ENCODE results near the gene SOX6. TPM values are rescaled to one million over a fixed set of nuclear protein-coding genes. Genes with fewer than 3 reads are reported as not detected.

Gene SOX6
- total and polyA plus RNA-seq, 7 donors: 0.61 to 47.6 (median 14.6) TPM

- TF ChIP-seq, protein P1, sequence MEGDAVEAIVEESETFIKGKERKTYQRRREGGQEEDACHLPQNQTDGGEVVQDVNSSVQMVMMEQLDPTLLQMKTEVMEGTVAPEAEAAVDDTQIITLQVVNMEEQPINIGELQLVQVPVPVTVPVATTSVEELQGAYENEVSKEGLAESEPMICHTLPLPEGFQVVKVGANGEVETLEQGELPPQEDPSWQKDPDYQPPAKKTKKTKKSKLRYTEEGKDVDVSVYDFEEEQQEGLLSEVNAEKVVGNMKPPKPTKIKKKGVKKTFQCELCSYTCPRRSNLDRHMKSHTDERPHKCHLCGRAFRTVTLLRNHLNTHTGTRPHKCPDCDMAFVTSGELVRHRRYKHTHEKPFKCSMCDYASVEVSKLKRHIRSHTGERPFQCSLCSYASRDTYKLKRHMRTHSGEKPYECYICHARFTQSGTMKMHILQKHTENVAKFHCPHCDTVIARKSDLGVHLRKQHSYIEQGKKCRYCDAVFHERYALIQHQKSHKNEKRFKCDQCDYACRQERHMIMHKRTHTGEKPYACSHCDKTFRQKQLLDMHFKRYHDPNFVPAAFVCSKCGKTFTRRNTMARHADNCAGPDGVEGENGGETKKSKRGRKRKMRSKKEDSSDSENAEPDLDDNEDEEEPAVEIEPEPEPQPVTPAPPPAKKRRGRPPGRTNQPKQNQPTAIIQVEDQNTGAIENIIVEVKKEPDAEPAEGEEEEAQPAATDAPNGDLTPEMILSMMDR (IDR thresholded peaks at IDR 0.05): peak; percentile 92
- ATAC-seq (peak; percentile 84 to 92 (median 88)), DNase-seq (peak; percentile 56 to 70)
- WGBS, 3 donors: 31 to 41% (median 37%) methylated on average over 36 of the region's 36 CpGs
- H3K36me3 ChIP-seq (ENCODE audit: insufficient read depth in 1 of 2, low read depth in 1 of 2): no peaks in the 10 kb centered on the region
- peak overlapping the region; percentile 46 for H3K4me3 ChIP-seq
- H3K27ac ChIP-seq: no peak overlapping the region
- H3K4me1 ChIP-seq: no peaks in the 10 kb centered on the region
- no peaks in the 10 kb centered on the region for H3K27me3 ChIP-seq (ENCODE audit: insufficient read depth in 3 of 3, low read length in 2 of 3)
- intact Hi-C loops (cut with DNase I): loop anchor here (5.0 kb wide), 1 partner anchor 671 kb away; no protein-coding TSS in a partner anchor
- no peaks in the 10 kb centered on the region for H3K9me3 ChIP-seq
Observed at GRCh38 chr11:15941206-15941770, 415.1 kb downstream of the SOX6 start.

DNA sequence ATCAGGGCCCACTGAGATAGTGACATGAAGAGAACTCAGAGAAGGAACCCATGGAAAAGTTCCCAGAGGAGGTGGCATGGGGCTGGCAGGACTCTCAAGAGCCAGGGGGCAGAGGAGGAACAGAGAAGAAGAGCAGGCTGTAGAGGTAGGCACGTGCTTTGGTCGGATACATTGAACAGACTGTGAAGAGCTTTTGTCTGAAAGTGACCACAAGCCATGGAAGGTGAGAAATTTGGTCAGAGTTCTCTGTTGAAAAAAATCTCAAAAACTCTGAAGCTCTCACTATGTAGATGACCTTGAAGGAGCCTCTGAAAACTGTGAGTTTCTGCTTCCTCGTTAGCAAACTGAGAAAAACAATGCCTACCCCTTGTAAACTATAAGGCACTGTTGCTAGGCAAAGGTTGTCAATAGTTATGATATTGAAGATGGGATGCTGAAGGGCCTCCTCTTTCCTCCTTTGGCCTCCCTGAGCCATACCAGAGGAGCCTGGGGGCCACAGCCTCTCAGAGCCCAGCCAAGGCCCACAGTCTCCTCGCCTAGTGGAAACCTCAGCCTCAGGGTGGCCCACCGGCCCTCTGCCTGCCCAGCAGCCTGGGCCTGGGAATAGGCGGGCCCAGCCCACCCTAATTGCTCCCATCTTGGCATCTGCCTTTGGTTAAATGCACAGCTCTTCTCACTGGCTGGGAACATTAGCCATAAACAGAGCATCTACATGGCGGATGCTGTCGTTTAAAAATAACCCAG, 415.7 kb downstream of the SOX6 start:
- TF ChIP-seq, protein P1 (IDR thresholded peaks at IDR 0.05): no peak

GRCh38 chr11:15938983-15939382, 417.4 kb downstream of the SOX6 start:
- TF ChIP-seq, protein P1 (IDR thresholded peaks at IDR 0.05): no peak
- H3K4me3 ChIP-seq: no peak overlapping the region
- WGBS, 3 donors: 95 to 100% (median 98%) methylated on average over 1 of the region's 1 CpG
- H3K36me3 ChIP-seq (ENCODE audit: insufficient read depth in 1 of 2, low read depth in 1 of 2): no peaks in the 10 kb centered on the region
- H3K27ac ChIP-seq: no peak overlapping the region
- intact Hi-C loops (cut with DNase I): no loop called here
- no peak for ATAC-seq
- DNase-seq: no peak
- no peaks in the 10 kb centered on the region for H3K27me3 ChIP-seq (ENCODE audit: insufficient read depth in 3 of 3, low read length in 2 of 3)
- H3K9me3 ChIP-seq: no peaks in the 10 kb centered on the region
- H3K4me1 ChIP-seq: no peaks in the 10 kb centered on the region

More for the DNA sequence above, 415.7 kb downstream of the SOX6 start:
- Histone ChIP-seq H3K4me1 (no peaks in the 10 kb centered on the region), H3K27me3 (ENCODE audit: insufficient read depth in 3 of 3, low read length in 2 of 3) (no peaks in the 10 kb centered on the region), H3K36me3 (ENCODE audit: insufficient read depth in 1 of 2, low read depth in 1 of 2) (no peaks in the 10 kb centered on the region), H3K9me3 (no peaks in the 10 kb centered on the region), H3K4me3 (peak overlapping the region; percentile 46), H3K27ac (no peak overlapping the region)
- DNase-seq (no peak), ATAC-seq (peak in 2 of 4 donors; percentile 14 to 23)
- WGBS, 3 donors: 86 to 92% (median 89%) methylated on average over 8 of the region's 8 CpGs
- intact Hi-C loops (cut with DNase I): loop anchor here (5.0 kb wide), 1 partner anchor 672 kb away; no protein-coding TSS in a partner anchor

GRCh38 chr11:15938121-15938611, 418.2 kb downstream of the SOX6 start:
- Histone ChIP-seq H3K4me3 (no peak overlapping the region), H3K9me3 (no peaks in the 10 kb centered on the region), H3K36me3 (ENCODE audit: insufficient read depth in 1 of 2, low read depth in 1 of 2) (no peaks in the 10 kb centered on the region), H3K4me1 (no peaks in the 10 kb centered on the region), H3K27me3 (ENCODE audit: insufficient read depth in 3 of 3, low read length in 2 of 3) (no peaks in the 10 kb centered on the region), H3K27ac (no peak overlapping the region)
- intact Hi-C loops (cut with DNase I): no loop called here
- TF ChIP-seq, protein P1 (IDR thresholded peaks at IDR 0.05): no peak
- 95% methylated on average over 24 of the region's 24 CpGs for WGBS, 3 donors
- DNase-seq (no peak), ATAC-seq (no peak)

All from psoas muscle (tissue), 8 donors.